Measurements from ENCODE around the gene TBCCD1. TPM values are rescaled to one million over a fixed set of nuclear protein-coding genes. Genes with fewer than 3 reads are reported as not detected.

TBCCD1 gene
- total and polyA plus RNA-seq, 2 of the 4 experiments (the other 2 are of a cell fraction): 7.9 to 19.7 TPM

GRCh38 chr3:186549497-186549896, 17.6 kb downstream of the TBCCD1 start:
- Histone ChIP-seq H2AK9ac (replicated peaks; ENCODE audit: low read depth, low read length, poor library complexity) (no peak overlapping the region), H2BK120ac (ENCODE audit: low read depth, low read length) (no peak overlapping the region), H3K9me3 (ENCODE audit: control insufficient read depth, insufficient read depth, low read length) (no peaks in the 10 kb centered on the region), H3K4me2 (ENCODE audit: low read depth, low read length) (no peak overlapping the region), H3K4me1 (ENCODE audit: control insufficient read depth, insufficient read depth, low read length) (no peaks in the 10 kb centered on the region), H3K4ac (ENCODE audit: low read depth, low read length) (no peak overlapping the region), H3K4me3 (ENCODE audit: insufficient read depth, low read depth, low read length) (no peak overlapping the region), H4K91ac (ENCODE audit: insufficient read depth, low read depth, low read length) (no peak overlapping the region), H4K20me1 (ENCODE audit: insufficient read depth, low read length) (no peaks in the 10 kb centered on the region), H2BK20ac (ENCODE audit: low read depth, low read length) (no peak overlapping the region), H3K27ac (ENCODE audit: insufficient read depth, low read length) (no peak overlapping the region), H4K5ac (ENCODE audit: low read depth, low read length) (no peak overlapping the region), H2AK5ac (ENCODE audit: low read depth, low read length) (no peak overlapping the region), H3K56ac (ENCODE audit: extremely low read depth, insufficient read depth, low read length) (no peak overlapping the region), H3K9ac (ENCODE audit: low read depth, low read length) (no peak overlapping the region), H3K14ac (replicated peaks; ENCODE audit: low read depth, low read length) (no peak overlapping the region), H3K18ac (ENCODE audit: low read depth, low read length) (no peak overlapping the region), H3K27me3 (ENCODE audit: control insufficient read depth, insufficient read depth, low read length) (no peaks in the 10 kb centered on the region), H2BK15ac (ENCODE audit: low read depth, low read length) (no peak overlapping the region), H3K79me1 (ENCODE audit: low read depth in 1 of 2, low read length in 2 of 2) (no peaks in the 10 kb centered on the region), H3K36me3 (ENCODE audit: control insufficient read depth, insufficient read depth, low read length) (peaks cover 12% of the 10 kb centered on the region), H3K23ac (ENCODE audit: low read depth, low read length) (no peak overlapping the region), H4K8ac (ENCODE audit: low read depth in 2 of 2, low read length in 2 of 2) (no peak overlapping the region), H3K9me1 (ENCODE audit: insufficient read depth, low read length) (no peaks in the 10 kb centered on the region), H2BK5ac (ENCODE audit: low read depth, low read length, poor library complexity, severe bottlenecking) (no peak overlapping the region), H2AFZ (replicated peaks; ENCODE audit: low read length, poor library complexity) (no peak overlapping the region)
- no peak for ATAC-seq (ENCODE audit: low read depth)
- CTCF ChIA-PET: interaction anchor here (2.2 kb wide), 1 partner anchor 9 kb away, joined by 7 read pairs; no protein-coding TSS in a partner anchor
- no TSS peak for BruUV-seq (replicated peaks)
- DNase-seq: no peak
- in situ Hi-C loops (cut with MboI; ENCODE audit: low sequenced_read_pairs): no loop called here
- TF ChIP-seq RAD21 (IDR thresholded peaks at IDR 0.05; ENCODE audit: low read length): no peak
- TF ChIP-seq MAFK (IDR thresholded peaks at IDR 0.05; ENCODE audit: low read depth, low read length): peak; percentile 92
- no peak for TF ChIP-seq BHLHE40 (IDR thresholded peaks at IDR 0.05; ENCODE audit: low read depth, low read length)
- no peak for TF ChIP-seq SMC3 (IDR thresholded peaks at IDR 0.05; ENCODE audit: low read depth, low read length)
- TF ChIP-seq CHD1 (IDR thresholded peaks at IDR 0.05; ENCODE audit: low read depth, low read length): no peak
- TF ChIP-seq MAZ (IDR thresholded peaks at IDR 0.05; ENCODE audit: borderline replicate concordance, low read depth, low read length): no peak
- 100% methylated on average over 1 of the region's 3 CpGs; no CpG with 5 or more reads in 1 of the 2 experiments for WGBS, 2 experiments (ENCODE audit: extremely low coverage in 2 of 2, insufficient read length in 1 of 2)
- dilution Hi-C loops (cut with HindIII; ENCODE audit: low sequenced_read_pairs, unreplicated experiment): no loop called here
- intact Hi-C loops (cut with micrococcal nuclease): no loop called here
- POLR2A ChIA-PET (ENCODE audit: unreplicated experiment): no interaction called here

Measured in IMR-90 (cell line).